ENCODE results near the gene SEMA4C.

SEMA4C gene

DNA sequence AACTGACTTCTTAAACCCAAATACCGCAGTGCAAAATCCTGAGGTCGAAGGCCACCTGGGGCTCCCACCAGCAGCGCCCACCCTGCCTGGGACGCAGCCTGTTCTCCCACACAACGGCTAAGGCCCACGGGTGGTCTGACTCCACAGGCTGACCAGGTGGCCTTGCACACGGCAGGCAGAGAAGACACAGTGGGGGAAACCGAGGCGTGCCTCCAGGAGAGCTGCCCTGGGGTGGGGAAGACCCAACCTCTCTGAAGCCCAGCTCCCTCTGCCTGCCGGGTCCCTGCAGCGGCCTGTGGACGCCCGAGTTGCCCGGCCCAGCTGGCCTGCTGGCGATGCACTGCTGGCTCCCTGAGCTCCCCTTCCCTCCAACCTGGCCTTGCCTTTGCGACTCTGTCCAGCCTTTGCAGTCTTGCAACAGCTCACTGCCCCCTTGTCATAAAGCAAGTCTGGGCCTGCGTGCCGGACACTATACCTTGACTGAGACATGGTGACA, 9.7 kb upstream of the SEMA4C start:
- no peaks in the 10 kb centered on the region for H3K27me3 ChIP-seq (ENCODE audit: control insufficient read depth in 1 of 2, insufficient read depth in 2 of 2, low read length in 2 of 2)
- no peak overlapping the region for H3K9ac ChIP-seq (ENCODE audit: low read length in 2 of 2)
- H3K4me1 ChIP-seq (ENCODE audit: control insufficient read depth, insufficient read depth, low read length), result peaks cover 12% of the 10 kb centered on the region
- H3K4me3 ChIP-seq (ENCODE audit: low read length in 2 of 2), result no peak overlapping the region
- no peak overlapping the region for H3K27ac ChIP-seq (ENCODE audit: low read length)
- H3K36me3 ChIP-seq (ENCODE audit: control insufficient read depth in 2 of 2, insufficient read depth in 2 of 2, low read length in 2 of 2), result no peaks in the 10 kb centered on the region
- no peaks in the 10 kb centered on the region for H3K9me3 ChIP-seq (ENCODE audit: control insufficient read depth in 2 of 2, low read length in 2 of 2)

DNA sequence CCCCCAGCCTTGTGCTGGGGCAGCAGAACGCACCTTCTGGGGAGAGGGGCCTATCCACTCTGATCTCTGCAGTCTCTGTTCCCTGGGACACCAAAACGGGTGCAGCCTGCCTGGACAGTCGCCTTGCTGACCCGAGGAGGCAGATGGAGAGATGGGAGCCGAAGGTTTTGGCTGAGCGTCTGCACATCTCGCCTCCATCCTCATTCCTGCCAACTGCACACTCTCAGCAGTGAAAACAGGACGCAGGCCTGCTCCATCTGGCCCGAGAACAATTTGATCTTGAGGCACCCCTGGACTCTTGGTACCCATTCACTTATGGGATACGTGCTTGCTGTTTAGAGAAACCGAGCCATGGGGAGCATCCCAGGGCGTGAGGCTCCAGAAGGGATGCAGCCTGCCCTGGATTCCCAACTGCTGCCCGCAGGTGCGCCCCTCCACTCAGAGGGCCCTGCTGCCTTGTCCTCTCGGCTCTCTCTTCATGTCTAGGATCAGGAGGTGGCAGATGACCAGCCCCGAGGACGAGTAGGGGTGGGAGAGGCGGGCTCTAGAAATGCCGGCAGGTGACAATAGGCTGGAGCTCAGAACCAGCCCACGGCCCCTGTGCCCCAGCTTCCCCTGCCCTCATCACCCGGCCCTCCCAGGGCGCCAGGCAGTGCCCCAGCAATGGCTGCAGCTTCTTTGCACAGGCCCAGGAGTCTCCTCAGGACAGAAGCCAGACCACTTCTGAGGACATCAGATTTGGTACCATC, 9.1 kb upstream of the SEMA4C start:
- no peak overlapping the region for H3K4me3 ChIP-seq (ENCODE audit: low read length in 2 of 2)
- H3K36me3 ChIP-seq (ENCODE audit: control insufficient read depth in 2 of 2, insufficient read depth in 2 of 2, low read length in 2 of 2), result no peaks in the 10 kb centered on the region
- no peaks in the 10 kb centered on the region for H3K27me3 ChIP-seq (ENCODE audit: control insufficient read depth in 1 of 2, insufficient read depth in 2 of 2, low read length in 2 of 2)
- H3K9me3 ChIP-seq (ENCODE audit: control insufficient read depth in 2 of 2, low read length in 2 of 2), result no peaks in the 10 kb centered on the region
- H3K9ac ChIP-seq (ENCODE audit: low read length in 2 of 2), result no peak overlapping the region
- no peak overlapping the region for H3K27ac ChIP-seq (ENCODE audit: low read length)
- peaks cover 10% of the 10 kb centered on the region for H3K4me1 ChIP-seq (ENCODE audit: control insufficient read depth, insufficient read depth, low read length)

DNA sequence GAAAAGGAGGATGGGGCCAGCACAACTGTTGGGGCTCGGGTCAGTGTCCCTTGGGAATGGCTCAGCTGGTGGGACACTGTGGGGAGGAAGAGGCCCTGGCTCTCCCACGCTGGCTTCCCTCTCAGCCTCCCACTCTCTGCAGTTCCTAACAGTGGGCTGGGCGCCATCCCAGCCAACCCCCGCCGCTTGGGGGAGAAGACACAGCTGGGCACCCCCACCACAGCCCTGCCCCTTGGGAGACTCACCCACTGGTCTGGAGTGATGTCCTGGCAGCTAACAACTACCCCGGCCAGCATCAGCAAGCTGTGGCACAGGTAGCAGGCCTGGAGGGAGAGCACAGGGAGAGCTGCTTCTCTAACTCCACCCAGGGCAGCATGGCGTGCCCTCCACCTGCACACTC, 8.3 kb upstream of the SEMA4C start:
- Histone ChIP-seq H3K9me3 (ENCODE audit: control insufficient read depth in 2 of 2, low read length in 2 of 2) (no peaks in the 10 kb centered on the region), H3K36me3 (ENCODE audit: control insufficient read depth in 2 of 2, insufficient read depth in 2 of 2, low read length in 2 of 2) (no peaks in the 10 kb centered on the region), H3K27me3 (ENCODE audit: control insufficient read depth in 1 of 2, insufficient read depth in 2 of 2, low read length in 2 of 2) (no peaks in the 10 kb centered on the region), H3K4me1 (ENCODE audit: control insufficient read depth, insufficient read depth, low read length) (peaks cover 12% of the 10 kb centered on the region), H3K27ac (ENCODE audit: low read length) (no peak overlapping the region), H3K9ac (ENCODE audit: low read length in 2 of 2) (no peak overlapping the region), H3K4me3 (ENCODE audit: low read length in 2 of 2) (no peak overlapping the region)

DNA sequence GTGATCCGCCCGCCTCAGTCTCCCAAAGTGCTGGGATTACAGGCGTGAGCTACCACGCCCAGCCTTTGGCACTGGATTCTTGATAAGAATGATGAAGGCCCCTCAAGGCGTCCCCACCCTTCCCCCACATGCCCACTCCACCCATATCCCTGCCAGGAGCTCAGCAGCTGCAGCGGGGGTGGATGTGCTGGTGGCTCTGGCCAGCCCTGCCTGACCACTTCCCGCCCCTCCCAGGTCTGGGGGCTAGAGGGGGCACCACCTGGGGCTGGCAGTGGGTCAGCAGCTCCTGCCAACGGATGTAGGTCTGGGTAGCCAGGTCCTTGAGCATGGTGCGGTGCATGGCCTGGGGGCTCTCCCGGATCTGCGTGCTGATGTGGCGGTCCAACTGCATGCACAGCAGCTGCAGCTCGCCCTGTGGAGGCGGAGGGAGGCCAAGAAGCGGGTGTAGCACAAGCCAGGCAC, 7.8 kb upstream of the SEMA4C start:
- H3K9me3 ChIP-seq (ENCODE audit: control insufficient read depth in 2 of 2, low read length in 2 of 2), result no peaks in the 10 kb centered on the region
- H3K36me3 ChIP-seq (ENCODE audit: control insufficient read depth in 2 of 2, insufficient read depth in 2 of 2, low read length in 2 of 2), result no peaks in the 10 kb centered on the region
- H3K4me3 ChIP-seq (ENCODE audit: low read length in 2 of 2), result no peak overlapping the region
- H3K27ac ChIP-seq (ENCODE audit: low read length), result no peak overlapping the region
- peaks cover 12% of the 10 kb centered on the region for H3K4me1 ChIP-seq (ENCODE audit: control insufficient read depth, insufficient read depth, low read length)
- no peak overlapping the region for H3K9ac ChIP-seq (ENCODE audit: low read length in 2 of 2)
- H3K27me3 ChIP-seq (ENCODE audit: control insufficient read depth in 1 of 2, insufficient read depth in 2 of 2, low read length in 2 of 2), result no peaks in the 10 kb centered on the region

GRCh38 chr2:96877042-96877451, 7.2 kb upstream of the SEMA4C start:
- Histone ChIP-seq H3K4me1 (ENCODE audit: control insufficient read depth, insufficient read depth, low read length) (peaks cover 8% of the 10 kb centered on the region), H3K9me3 (ENCODE audit: control insufficient read depth in 2 of 2, low read length in 2 of 2) (no peaks in the 10 kb centered on the region), H3K27me3 (ENCODE audit: control insufficient read depth in 1 of 2, insufficient read depth in 2 of 2, low read length in 2 of 2) (no peaks in the 10 kb centered on the region), H3K27ac (ENCODE audit: low read length) (no peak overlapping the region), H3K36me3 (ENCODE audit: control insufficient read depth in 2 of 2, insufficient read depth in 2 of 2, low read length in 2 of 2) (no peaks in the 10 kb centered on the region), H3K9ac (ENCODE audit: low read length in 2 of 2) (no peak overlapping the region), H3K4me3 (ENCODE audit: low read length in 2 of 2) (no peak overlapping the region)

DNA sequence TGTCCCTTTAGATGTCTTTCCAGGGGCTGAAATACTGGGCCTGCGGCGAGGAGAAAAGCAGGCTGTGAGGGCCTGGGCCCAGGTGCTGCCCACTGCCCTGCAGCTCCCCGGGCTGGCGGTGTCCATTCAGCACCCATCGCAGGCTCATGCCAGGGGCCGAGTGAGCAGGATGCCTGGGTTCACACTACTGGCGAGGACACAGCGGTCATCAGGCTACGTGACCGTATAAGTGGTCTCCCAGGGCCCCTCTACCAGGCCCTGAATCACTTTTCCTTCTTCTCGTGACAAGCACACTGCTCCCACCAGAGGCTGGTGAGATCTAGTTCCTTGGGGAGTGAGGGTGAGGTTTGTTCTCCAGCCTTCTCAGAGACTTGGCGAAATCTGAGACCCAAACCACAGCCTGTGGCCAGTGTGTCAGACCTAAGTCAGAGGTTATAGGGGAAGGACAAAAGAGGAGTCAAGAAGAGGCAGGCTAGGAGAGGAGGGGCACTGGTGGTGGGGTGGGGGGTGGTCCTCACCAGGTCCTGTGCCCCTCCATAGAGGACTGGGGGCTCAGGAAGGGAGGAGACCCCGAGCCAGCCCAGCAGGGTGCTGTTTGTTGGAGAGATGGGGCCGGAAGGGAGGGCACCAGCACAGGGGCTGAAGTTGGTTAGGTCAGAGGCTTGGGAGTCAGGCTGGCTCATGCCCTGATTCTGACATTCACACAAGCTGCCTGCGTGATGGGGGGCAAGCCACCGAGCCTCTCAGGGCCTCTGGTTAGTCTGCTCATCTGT, 6.6 kb upstream of the SEMA4C start:
- H3K27me3 ChIP-seq (ENCODE audit: control insufficient read depth in 1 of 2, insufficient read depth in 2 of 2, low read length in 2 of 2), result no peaks in the 10 kb centered on the region
- H3K4me1 ChIP-seq (ENCODE audit: control insufficient read depth, insufficient read depth, low read length), result peaks cover 6% of the 10 kb centered on the region
- H3K9me3 ChIP-seq (ENCODE audit: control insufficient read depth in 2 of 2, low read length in 2 of 2), result no peaks in the 10 kb centered on the region
- H3K4me3 ChIP-seq (ENCODE audit: low read length in 2 of 2), result no peak overlapping the region
- no peak overlapping the region for H3K27ac ChIP-seq (ENCODE audit: low read length)
- no peaks in the 10 kb centered on the region for H3K36me3 ChIP-seq (ENCODE audit: control insufficient read depth in 2 of 2, insufficient read depth in 2 of 2, low read length in 2 of 2)
- H3K9ac ChIP-seq (ENCODE audit: low read length in 2 of 2), result no peak overlapping the region

- Histone ChIP-seq H3K27ac (ENCODE audit: low read length) (no peak overlapping the region), H3K9ac (ENCODE audit: low read length in 2 of 2) (no peak overlapping the region), H3K4me1 (ENCODE audit: control insufficient read depth, insufficient read depth, low read length) (peaks cover 13% of the 10 kb centered on the region)
These were observed 5.8 kb upstream of the SEMA4C start for GRCh38 chr2:96875498-96876268.

DNA sequence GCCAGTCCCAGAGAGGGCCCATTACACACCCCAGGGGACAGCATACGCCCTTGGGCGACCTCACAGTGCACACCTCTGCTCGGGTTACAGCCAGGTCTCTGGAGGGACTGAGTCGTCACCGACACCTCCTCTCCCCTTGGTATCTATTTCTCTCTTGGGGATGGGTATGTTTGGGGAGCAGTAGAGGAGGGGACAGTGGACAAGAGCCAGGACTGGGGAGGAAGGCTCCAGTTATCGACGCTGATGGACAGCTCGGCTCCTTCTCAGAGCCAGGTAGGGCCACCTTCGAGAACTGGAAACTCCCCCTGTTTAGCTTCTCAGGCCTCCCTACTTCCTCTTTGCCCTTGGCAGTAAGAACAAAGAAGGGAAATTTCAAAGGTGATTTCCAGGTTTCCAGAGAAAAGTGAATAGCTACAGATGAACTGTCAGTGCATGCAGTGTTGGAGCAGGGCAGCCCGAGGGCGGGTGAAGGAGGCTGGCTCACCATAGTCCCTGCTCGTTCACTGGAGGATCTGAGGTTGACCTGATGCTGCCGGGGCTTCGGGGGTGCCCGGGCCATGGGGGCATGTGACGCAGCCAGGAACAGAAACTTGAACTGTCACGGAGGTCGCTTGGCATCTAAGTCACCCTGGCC, 4.4 kb upstream of the SEMA4C start:
- Histone ChIP-seq H3K27me3 (ENCODE audit: control insufficient read depth in 1 of 2, insufficient read depth in 2 of 2, low read length in 2 of 2) (no peaks in the 10 kb centered on the region), H3K36me3 (ENCODE audit: control insufficient read depth in 2 of 2, insufficient read depth in 2 of 2, low read length in 2 of 2) (no peaks in the 10 kb centered on the region), H3K4me1 (ENCODE audit: control insufficient read depth, insufficient read depth, low read length) (peaks cover 18% of the 10 kb centered on the region), H3K9me3 (ENCODE audit: control insufficient read depth in 2 of 2, low read length in 2 of 2) (no peaks in the 10 kb centered on the region), H3K9ac (ENCODE audit: low read length in 2 of 2) (no peak overlapping the region), H3K4me3 (ENCODE audit: low read length in 2 of 2) (no peak overlapping the region), H3K27ac (ENCODE audit: low read length) (peak overlapping the region; percentile 11)

More at GRCh38 chr2:96875498-96876268, 5.8 kb upstream of the SEMA4C start:
- Histone ChIP-seq H3K27me3 (ENCODE audit: control insufficient read depth in 1 of 2, insufficient read depth in 2 of 2, low read length in 2 of 2) (no peaks in the 10 kb centered on the region), H3K9me3 (ENCODE audit: control insufficient read depth in 2 of 2, low read length in 2 of 2) (no peaks in the 10 kb centered on the region), H3K36me3 (ENCODE audit: control insufficient read depth in 2 of 2, insufficient read depth in 2 of 2, low read length in 2 of 2) (no peaks in the 10 kb centered on the region), H3K4me3 (ENCODE audit: low read length in 2 of 2) (no peak overlapping the region)

DNA sequence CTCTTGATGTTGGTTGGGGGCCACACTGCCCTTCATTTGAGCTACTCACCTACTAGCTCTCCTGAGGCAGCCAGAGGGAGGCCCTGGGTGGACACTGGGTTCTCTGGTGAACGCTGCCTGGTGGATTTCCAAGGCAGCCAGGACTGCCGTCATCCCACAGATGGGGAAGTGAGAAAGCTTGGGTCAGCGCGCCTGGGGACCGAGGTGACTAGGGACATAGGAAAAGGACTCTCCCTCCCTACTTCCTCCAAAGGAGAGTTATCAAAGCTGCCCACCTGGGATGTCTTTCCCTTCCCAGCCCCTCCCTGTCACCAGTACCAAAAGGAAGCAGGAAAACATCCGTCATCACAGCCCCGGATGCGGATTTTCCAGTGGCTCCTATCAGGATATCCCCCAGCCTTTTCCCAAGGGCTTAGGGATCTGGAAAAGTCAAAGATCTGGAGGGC, 3.8 kb upstream of the SEMA4C start:
- peaks cover 18% of the 10 kb centered on the region for H3K4me1 ChIP-seq (ENCODE audit: control insufficient read depth, insufficient read depth, low read length)
- H3K9ac ChIP-seq (ENCODE audit: low read length in 2 of 2), result no peak overlapping the region
- no peaks in the 10 kb centered on the region for H3K9me3 ChIP-seq (ENCODE audit: control insufficient read depth in 2 of 2, low read length in 2 of 2)
- H3K27ac ChIP-seq (ENCODE audit: low read length), result peak overlapping the region; percentile 11
- H3K36me3 ChIP-seq (ENCODE audit: control insufficient read depth in 2 of 2, insufficient read depth in 2 of 2, low read length in 2 of 2), result no peaks in the 10 kb centered on the region
- no peak overlapping the region for H3K4me3 ChIP-seq (ENCODE audit: low read length in 2 of 2)
- no peaks in the 10 kb centered on the region for H3K27me3 ChIP-seq (ENCODE audit: control insufficient read depth in 1 of 2, insufficient read depth in 2 of 2, low read length in 2 of 2)

All from stomach smooth muscle (tissue), 2 donors.